Activated CD8-positive, alpha-beta memory T cell treated with anti-CD3 and anti-CD28 coated beads for 48 hours (primary cell): ENCODE measurements around the gene TRPM3.

ENCODE experiments used
- DNase-seq, 3 experiments: peaks; one replicate each; pipeline ENCODE4 v3.0.0-alpha.2; 2020; ENCODE audit warnings: low read depth in 2 of 3, low spot score in 2 of 3

The TRPM3 gene

DNA sequence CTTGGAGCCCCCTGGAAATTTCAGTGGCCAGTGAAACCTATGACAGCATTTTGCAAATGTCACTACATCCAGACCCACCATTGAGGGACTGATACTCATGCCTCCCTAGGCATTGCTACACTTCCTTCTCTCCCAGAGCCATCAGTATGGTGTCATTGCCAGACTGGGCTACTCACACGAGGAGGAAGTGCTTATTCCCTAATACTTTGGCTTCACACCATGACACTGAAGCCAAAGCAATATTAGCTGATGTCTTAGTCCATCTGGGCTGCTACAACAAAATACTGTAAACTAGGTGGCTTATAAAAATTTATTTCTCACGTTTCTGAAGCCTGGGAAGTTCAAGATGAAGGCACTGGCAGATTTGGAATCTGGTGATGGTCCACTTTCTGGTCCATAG, 22.6 kb downstream of the TRPM3 start:
- DNase-seq, result no peak

- DNase-seq, result no peak
Measured at GRCh38 chr9:71097671-71098070, 23.8 kb downstream of the TRPM3 start.

DNA sequence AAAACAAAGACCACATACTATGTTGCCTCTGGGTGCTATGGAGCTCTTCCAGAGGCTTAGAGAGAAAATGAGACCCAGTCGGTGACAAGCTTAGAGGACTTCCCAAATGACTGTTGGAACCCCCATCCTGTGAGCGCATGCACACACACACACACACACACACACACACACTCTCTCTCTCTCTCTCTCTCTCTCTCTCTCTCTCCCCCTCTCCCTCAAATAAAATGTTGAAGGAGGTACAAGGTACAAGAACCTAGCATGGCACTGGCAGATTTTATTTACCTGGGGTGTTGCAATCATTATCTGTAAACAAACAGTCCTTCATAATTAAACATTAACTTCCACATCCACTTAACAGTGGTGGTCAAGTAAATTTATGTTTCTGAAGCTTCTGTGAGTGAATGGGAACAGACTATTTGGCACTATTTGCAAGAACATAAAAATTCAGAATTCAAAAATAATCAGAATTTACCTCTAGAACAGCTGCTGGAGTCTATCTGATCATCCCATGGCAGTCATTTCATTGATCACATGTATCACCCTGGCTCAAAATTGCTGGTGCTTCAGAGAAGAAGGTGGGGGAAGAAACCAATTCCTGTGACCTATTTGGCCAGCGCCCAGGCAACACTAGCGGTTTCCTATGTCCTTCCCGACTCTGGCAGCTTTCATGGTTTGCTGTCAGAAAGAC, 24.9 kb downstream of the TRPM3 start:
- DNase-seq, result no peak

DNA sequence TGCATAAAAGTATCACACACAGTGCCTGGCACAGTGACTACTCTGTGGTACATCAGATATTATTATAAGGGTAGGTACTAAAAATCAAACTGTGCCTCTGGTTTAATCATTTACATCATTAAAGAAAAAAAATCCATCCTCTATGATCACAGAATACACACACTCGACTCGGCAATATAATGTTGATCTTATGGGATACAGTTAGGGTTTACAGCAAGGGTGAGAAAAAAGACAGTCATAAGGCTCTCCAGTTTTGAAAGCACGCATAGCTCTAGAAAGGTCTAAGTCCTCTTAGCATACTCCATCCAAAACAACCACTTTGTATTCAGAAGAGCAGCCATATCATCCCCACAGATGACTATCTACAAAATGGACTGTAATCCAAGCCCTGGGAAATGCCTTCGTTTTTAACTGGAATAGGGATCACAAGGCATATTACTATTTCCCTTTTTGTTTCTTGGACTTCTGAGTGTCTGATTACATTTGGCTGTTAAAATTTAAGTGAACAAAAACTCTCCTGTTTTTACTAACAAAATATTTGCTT, 26.6 kb downstream of the TRPM3 start:
- no peak for DNase-seq

GRCh38 chr9:71090896-71091295, 30.5 kb downstream of the TRPM3 start:
- no peak for DNase-seq

DNA sequence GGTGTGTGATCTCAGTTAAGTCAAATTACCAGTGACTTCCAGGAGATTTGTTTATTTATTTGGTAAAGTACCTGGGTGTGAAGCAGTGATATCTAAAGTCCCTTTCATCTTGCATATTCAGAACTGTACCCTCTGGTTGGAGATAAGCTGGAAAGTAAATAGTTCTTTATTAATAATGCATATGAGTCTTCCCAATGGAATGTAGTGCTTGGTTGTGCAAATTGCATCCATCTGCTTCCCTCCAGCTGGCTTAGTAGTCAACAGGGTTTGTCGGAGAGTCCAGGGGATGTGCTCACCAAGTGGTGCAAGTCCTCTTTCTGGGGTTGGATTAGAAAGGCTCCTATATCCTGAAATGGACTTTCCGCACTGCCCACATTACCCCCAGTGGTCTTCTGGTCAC, 42.0 kb downstream of the TRPM3 start:
- DNase-seq, result no peak

DNA sequence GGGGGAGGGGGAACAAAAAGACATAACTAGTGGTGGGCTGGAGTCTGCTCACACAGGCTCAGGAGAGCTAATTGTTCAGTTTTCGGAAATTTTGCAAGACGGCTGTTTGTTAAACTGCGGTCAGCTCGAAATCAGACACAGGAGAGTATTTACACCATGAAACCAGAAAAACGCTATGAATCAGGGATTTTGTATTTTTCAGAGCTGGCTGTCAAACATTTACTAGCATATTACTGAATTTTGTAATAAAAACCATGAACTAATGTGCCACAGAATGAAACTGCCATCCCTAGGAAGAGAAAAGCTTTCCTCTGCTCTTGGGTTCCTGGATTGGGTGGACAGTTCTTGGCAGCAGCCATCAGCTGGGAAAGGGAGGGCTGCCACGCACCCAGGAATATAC, 45.3 kb downstream of the TRPM3 start:
- no peak for DNase-seq

GRCh38 chr9:71073494-71073893, 47.9 kb downstream of the TRPM3 start:
- no peak for DNase-seq

- no peak for DNase-seq
Measured at GRCh38 chr9:71072587-71072986, 48.8 kb downstream of the TRPM3 start.

- no peak for DNase-seq
Measured at GRCh38 chr9:71071633-71072032, 49.8 kb downstream of the TRPM3 start.

- no peak for DNase-seq
Measured at GRCh38 chr9:71058660-71059059, 62.8 kb downstream of the TRPM3 start.

DNA sequence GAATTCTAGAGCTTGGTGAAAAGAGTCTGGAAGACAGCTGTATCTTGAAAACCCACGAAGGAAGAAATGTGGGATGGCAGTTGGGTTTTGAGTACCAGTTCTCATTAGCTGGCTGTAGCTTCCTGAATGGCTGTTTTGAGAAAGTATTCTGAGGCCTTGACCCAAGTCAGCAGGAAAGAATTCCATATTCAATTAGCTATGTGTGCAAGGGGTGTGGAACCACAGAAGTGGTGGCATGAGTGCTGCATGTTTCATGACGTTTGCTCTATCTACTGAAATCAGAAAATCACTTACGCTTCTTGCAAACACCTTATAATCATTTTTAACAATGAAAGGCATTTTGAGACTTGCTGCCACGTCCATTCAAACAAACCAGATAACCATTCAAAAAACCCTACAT, 69.1 kb downstream of the TRPM3 start:
- DNase-seq, result no peak

DNA sequence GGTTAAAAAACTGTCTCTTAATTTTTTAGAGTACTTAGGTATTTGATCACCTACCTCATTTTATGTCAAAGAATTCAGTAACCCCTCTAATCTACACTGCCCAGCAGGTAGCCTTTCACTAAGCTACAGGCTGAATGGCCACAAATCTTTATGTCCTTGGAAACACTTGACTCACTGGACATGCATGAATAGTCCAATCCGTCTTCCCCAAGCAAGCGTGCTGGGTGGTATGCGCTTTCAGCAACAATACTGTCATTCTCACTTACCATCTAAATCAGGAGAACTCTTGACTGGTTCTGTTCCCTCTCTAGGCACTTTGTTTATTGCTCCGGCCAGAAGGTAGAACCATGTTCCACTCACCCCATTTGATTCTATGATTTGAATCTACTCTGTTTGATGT, 73.1 kb downstream of the TRPM3 start:
- no peak for DNase-seq

- no peak for DNase-seq
Measured at GRCh38 chr9:71042448-71042990, 78.9 kb downstream of the TRPM3 start.

GRCh38 chr9:71037521-71037920, 83.9 kb downstream of the TRPM3 start:
- DNase-seq, result no peak

- no peak for DNase-seq
Measured at GRCh38 chr9:71036501-71036900, 84.9 kb downstream of the TRPM3 start.

DNA sequence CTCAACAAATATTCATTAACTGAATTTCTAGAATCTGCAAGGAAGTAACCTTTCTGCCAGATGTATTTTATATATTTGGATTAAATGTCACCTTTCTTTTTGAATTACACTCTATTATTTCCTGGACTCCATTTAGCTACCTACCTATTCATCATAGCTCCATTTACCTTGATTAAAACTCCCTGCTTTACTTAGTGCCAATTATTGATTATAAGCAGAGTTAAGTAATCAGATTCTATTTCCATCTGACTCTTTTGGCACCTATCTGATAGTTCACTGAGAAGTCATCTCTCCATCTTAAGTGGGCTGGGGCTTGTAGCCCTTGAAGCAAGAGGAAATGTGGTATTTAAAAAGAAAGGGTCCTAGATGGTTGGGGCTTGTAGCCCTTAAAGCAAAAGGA, 88.6 kb downstream of the TRPM3 start:
- DNase-seq, result no peak

DNA sequence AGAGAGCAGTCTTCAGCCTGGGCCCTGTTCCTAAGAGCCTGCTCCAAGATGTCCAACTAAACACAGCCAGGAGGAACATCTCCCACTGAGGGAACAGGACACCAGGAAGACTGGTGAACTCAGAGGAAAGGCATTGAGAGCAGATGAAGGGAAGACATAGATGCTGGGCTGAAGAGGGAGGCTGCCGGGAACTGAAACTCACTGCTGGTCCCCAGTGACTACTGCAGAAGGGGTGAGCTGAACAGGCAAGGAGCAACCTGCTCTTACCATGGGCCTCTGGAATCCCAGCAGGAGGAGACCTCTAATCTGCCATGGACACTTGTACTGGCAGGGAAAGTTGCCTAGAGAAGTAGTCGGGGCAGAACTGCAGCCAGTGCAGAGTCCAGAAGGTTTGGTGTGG, 95.7 kb downstream of the TRPM3 start:
- no peak for DNase-seq

GRCh38 chr9:71025201-71025600, 96.2 kb downstream of the TRPM3 start:
- DNase-seq, result no peak

- DNase-seq, result no peak
Measured at GRCh38 chr9:71010258-71010657, 111.2 kb downstream of the TRPM3 start.

DNA sequence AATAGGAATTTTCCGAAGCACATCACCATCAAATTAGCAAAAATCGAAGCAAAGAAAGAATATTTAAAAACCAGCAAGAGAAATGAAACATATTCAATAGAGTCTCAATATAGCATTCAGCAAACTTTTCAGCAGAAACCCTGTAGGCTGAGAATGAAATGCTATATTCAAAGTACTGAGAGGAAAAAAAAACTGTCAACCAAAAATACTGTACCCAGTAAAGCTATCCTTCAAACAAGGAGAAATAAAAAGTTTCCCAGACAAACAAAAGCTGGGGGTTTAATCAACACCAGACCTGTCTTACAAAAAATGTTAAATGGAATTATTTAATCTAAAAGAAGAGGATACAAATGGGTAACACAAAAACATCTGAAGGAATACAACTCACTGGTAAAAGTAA, 116.0 kb downstream of the TRPM3 start:
- DNase-seq, result no peak

DNA sequence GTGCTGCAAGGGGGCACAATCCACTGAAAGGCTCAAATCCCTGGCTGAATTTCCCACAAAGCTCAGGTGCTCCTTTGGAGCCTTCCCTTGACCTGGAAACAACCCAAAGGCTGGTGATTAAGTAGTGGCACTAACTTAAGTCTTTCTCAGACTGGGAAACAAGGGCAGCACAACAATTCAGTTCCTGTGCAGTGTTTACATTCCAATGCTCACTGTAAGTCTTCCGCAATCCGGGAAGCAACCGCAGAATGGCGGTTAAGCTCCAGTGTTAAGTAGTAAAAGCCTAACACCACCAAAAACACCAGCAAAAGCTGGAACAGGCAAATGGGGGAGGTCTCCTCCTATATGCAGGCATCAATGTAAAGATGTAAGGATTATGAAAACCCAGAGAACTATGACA, 117.2 kb downstream of the TRPM3 start:
- DNase-seq, result no peak

DNA sequence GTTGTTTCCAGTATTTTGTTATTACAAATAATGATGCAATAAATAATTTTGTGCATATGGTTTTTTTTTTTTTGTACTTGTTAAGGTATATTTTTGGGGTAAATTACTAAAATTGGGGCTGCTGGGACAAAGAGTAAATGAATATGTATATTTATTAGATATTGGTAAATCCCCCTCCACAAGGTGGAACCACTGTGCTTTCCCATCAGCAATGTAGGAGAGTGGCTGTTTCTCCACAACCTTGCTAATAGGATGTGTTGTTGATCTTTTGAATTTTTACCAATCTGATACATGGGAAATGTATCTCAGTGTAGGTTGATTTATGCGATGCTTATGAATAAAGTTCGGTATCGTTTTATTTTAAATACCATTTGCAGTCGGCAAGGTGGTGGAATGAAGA, 118.1 kb downstream of the TRPM3 start:
- DNase-seq, result no peak
